NCI-H2196 (cell line): ENCODE results near the gene SYT17.
A peak's percentile ranks its signal among the peaks of the same experiment; 100 is the strongest.

Experiments used
- DNase-seq: peaks from one replicate; lab custom pipeline; 2025; ENCODE audit not compliant: unreplicated experiment; lab: John Stamatoyannopoulos, UW

Gene SYT17

GRCh38 chr16:19210280-19210924 is 42.4 kb downstream of the SYT17 start:
- DNase-seq, result no peak

- no peak for DNase-seq
Measured at GRCh38 chr16:19210968-19211367, 42.9 kb downstream of the SYT17 start.

GRCh38 chr16:19212059-19212458 is 44.0 kb downstream of the SYT17 start:
- DNase-seq, result no peak

- DNase-seq, result no peak
Measured at GRCh38 chr16:19213885-19214284, 45.8 kb downstream of the SYT17 start.

GRCh38 chr16:19215705-19216104 is 47.7 kb downstream of the SYT17 start:
- DNase-seq, result no peak

- DNase-seq, result no peak
Measured at GRCh38 chr16:19218581-19218980, 50.5 kb downstream of the SYT17 start.

GRCh38 chr16:19219836-19220235 is 51.8 kb downstream of the SYT17 start:
- no peak for DNase-seq

GRCh38 chr16:19223235-19224170 is 55.5 kb downstream of the SYT17 start:
- no peak for DNase-seq

GRCh38 chr16:19225651-19226050 is 57.6 kb downstream of the SYT17 start:
- no peak for DNase-seq

- DNase-seq, result no peak
Measured at GRCh38 chr16:19227643-19228042, 59.6 kb downstream of the SYT17 start.

GRCh38 chr16:19228052-19228451 is 60.0 kb downstream of the SYT17 start:
- no peak for DNase-seq

- DNase-seq, result no peak
Measured at GRCh38 chr16:19228575-19228974, 60.5 kb downstream of the SYT17 start.

- DNase-seq, result no peak
Measured at GRCh38 chr16:19230575-19230974, 62.5 kb downstream of the SYT17 start.

- no peak for DNase-seq
Measured at GRCh38 chr16:19231881-19232280, 63.8 kb downstream of the SYT17 start.

GRCh38 chr16:19232988-19233387 is 64.9 kb downstream of the SYT17 start:
- DNase-seq, result no peak

- DNase-seq, result no peak
Measured at GRCh38 chr16:19235478-19235877, 67.4 kb downstream of the SYT17 start.

- no peak for DNase-seq
Measured at GRCh38 chr16:19235886-19236285, 67.8 kb downstream of the SYT17 start.

GRCh38 chr16:19236561-19237209 is 68.6 kb downstream of the SYT17 start:
- DNase-seq, result no peak

- DNase-seq, result peak; percentile 43
Measured at GRCh38 chr16:19238406-19238805, 70.4 kb downstream of the SYT17 start.

- DNase-seq, result peak; percentile 6
Measured at GRCh38 chr16:19239511-19240155, 71.6 kb downstream of the SYT17 start.

GRCh38 chr16:19240494-19240893 is 72.5 kb downstream of the SYT17 start:
- no peak for DNase-seq
